Smooth muscle cell (in vitro differentiated cells): ENCODE results near the gene ZMAT3. TPM values are rescaled to one million over a fixed set of nuclear protein-coding genes. Genes with fewer than 3 reads are reported as not detected.
"Not testable (repeated sequence)": the region's sequence is repeated elsewhere in the genome, so short reads cannot be mapped to it uniquely, and the experiment has no call there.

ENCODE experiments used
- DNase-seq: peaks from one replicate; lab custom pipeline; 2025; ENCODE audit not compliant: unreplicated experiment; lab: John Stamatoyannopoulos, UW
- H2AFZ ChIP-seq: fragments of 200-600 bp; sonication (generic); 2 replicates; pipeline ENCODE4 v1.6.0; 2016; ENCODE audit warnings: antibody characterized with exemption, low read depth, mild to moderate bottlenecking
- H3F3A ChIP-seq: fragments of 200-600 bp; sonication (generic); 2 replicates; pipeline ENCODE4 v1.6.0; 2017; ENCODE audit warnings: antibody characterized with exemption, low read depth
- H3K27ac ChIP-seq: fragments of 200-600 bp; sonication (generic); 2 replicates; pipeline ENCODE4 v1.5.1; 2016; ENCODE audit warnings: low read depth, mild to moderate bottlenecking
- H3K27me3 ChIP-seq: fragments of 200-600 bp; sonication (generic); 2 replicates; pipeline ENCODE4 v1.6.1; 2016; ENCODE audit warnings: low read depth, mild to moderate bottlenecking
- H3K36me3 ChIP-seq: fragments of 200-600 bp; sonication (generic); 2 replicates; pipeline ENCODE4 v1.5.1; 2016; ENCODE audit warnings: low read depth
- H3K4me1 ChIP-seq: fragments of 200-600 bp; sonication (generic); 2 replicates; pipeline ENCODE4 v1.5.1; 2016; ENCODE audit warnings: low read depth
- H3K4me2 ChIP-seq: fragments of 200-600 bp; sonication (generic); 2 replicates; pipeline ENCODE4 v1.6.0; 2016; ENCODE audit warnings: mild to moderate bottlenecking
- H3K4me3 ChIP-seq: fragments of 200-600 bp; sonication (generic); 2 replicates; pipeline ENCODE4 v1.5.1; 2016; ENCODE audit warnings: mild to moderate bottlenecking
- H3K79me2 ChIP-seq: fragments of 200-600 bp; sonication (generic); 2 replicates; pipeline ENCODE4 v1.6.0; 2016; ENCODE audit warnings: low read depth, mild to moderate bottlenecking
- H3K9ac ChIP-seq: fragments of 200-600 bp; sonication (generic); 2 replicates; pipeline ENCODE4 v1.6.0; 2016; ENCODE audit warnings: low read depth
- H3K9me3 ChIP-seq: fragments of 200-600 bp; sonication (generic); replicated peaks from 2 replicates; pipeline ENCODE4 v1.5.1; 2016; ENCODE audit warnings: low read depth
- H4K20me1 ChIP-seq: fragments of 200-600 bp; sonication (generic); 2 replicates; pipeline ENCODE4 v1.6.0; 2016; ENCODE audit warnings: low read depth
- CTCF ChIP-seq: fragments of 200-600 bp; sonication (generic); IDR thresholded peaks from 2 replicates; pipeline ENCODE4 v1.5.1; 2017; ENCODE audit warnings: borderline replicate concordance, mild to moderate bottlenecking, antibody characterized with exemption; ENCODE audit not compliant: insufficient read depth, poor library complexity, severe bottlenecking
- WGBS: methylation state at CpG from one replicate; pipeline ENCODE4 v1.1.7; 2016; ENCODE audit warnings: low lambda C conversion rate; 5-methylcytosine and 5-hydroxymethylcytosine counted together
- polyA plus RNA-seq: library from polyadenylated mRNA; unstranded; fragments of >200 nt; fragmentation: Nextera tagmentation; extraction: Ambion mirVana; gene quantifications from 2 replicates; pipeline ENCODE4 v1.2.1, GENCODE V29; 2016
- total RNA-seq: library from RNA; depleted of rRNA; stranded (reverse); fragments of >200 nt; gene quantifications from 2 replicates; pipeline ENCODE4 v1.2.3, GENCODE V29; 2014

The ZMAT3 gene
- total and polyA plus RNA-seq, 2 experiments from 2014 or later = 34.8 to 54.4 TPM

DNA sequence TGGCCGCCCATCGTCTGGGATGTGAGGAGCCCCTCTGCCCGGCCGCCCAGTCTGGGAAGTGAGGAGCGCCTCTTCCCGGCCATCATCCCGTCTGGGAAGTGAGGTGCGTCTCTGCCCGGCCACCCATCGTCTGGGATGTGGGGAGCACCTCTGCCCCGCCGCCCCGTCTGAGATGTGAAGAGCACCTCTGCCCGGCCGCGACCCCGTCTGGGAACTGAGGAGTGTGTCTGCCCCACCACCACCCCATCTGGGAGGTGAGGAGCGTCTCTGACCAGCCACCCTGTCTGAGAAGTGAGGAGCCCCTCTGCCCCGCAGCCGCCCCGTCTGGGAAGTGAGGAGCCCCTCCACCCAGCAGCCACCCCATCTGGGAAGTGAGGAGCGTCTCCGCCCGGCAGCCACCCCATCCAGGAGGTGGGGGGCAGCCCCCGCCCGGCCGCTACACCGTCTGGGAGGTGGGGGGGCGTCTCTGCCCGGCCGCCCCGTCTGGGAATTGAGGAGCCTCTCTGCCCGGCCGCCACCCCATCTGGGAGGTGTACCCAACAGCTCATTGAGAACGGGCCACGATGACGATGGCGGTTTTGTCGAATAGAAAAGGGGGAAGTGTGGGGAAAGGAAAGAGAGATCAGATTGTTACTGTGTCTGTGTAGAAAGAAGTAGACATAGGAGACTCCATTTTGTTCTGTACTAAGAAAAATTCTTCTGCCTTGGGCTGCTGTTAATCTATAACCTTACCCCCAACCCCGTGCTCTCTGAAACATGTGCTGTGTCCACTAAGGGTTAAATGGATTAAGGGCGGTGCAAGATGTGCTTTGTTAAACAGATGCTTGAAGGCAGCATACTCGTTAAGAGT, 38.9 kb downstream of the ZMAT3 start:
- H3K4me3 ChIP-seq, H2AFZ ChIP-seq, H3K9ac ChIP-seq, H3K27me3 ChIP-seq, H3K36me3 ChIP-seq, H3K4me1 ChIP-seq, DNase-seq, H3K4me2 ChIP-seq, H3K27ac ChIP-seq, H3K9me3 ChIP-seq: not testable (repeated sequence)
- 91% methylated on average over 38 of the region's 42 CpGs for WGBS
- peaks cover 11% of the 10 kb centered on the region for H3F3A ChIP-seq
- H3K79me2 ChIP-seq = peaks cover 20% of the 10 kb centered on the region
- peaks cover 68% of the 10 kb centered on the region for H4K20me1 ChIP-seq

DNA sequence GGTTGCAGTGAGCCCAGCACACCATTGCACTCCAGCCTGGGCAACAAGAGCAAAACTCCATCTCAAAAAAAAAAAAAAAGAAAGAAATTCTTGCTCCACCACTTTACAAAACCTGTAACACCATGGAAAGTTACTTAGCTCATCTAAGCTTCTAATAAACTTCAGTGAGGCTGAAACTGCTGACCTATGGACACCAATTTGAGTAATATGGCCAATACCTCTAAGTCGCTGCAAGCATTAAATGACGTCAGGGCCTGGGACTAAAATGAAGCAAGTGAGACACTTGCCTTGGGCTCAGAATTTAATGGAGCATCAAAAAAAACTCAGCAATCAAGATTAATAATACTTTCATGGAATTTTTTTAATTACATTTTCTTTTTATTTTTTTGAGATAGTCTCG, 42.5 kb downstream of the ZMAT3 start:
- Histone ChIP-seq H4K20me1 (peaks cover 52% of the 10 kb centered on the region), H3K27ac (no peak overlapping the region), H3F3A (peaks cover 21% of the 10 kb centered on the region), H3K9me3 (no peaks in the 10 kb centered on the region), H3K79me2 (peaks cover 7% of the 10 kb centered on the region), H3K9ac (no peak overlapping the region), H3K36me3 (peaks cover 7% of the 10 kb centered on the region), H3K4me1 (peaks cover 15% of the 10 kb centered on the region), H3K4me2 (no peak overlapping the region), H2AFZ (no peak overlapping the region), H3K4me3 (no peak overlapping the region), H3K27me3 (no peaks in the 10 kb centered on the region)
- DNase-seq = no peak
- 92% methylated on average over 3 of the region's 3 CpGs for WGBS
- no peak for TF ChIP-seq CTCF

GRCh38 chr3:179028408-179028807, 43.2 kb downstream of the ZMAT3 start:
- Histone ChIP-seq H3K79me2 (peaks cover 7% of the 10 kb centered on the region), H3K27me3 (no peaks in the 10 kb centered on the region), H4K20me1 (peaks cover 45% of the 10 kb centered on the region), H3K36me3 (peaks cover 7% of the 10 kb centered on the region), H3K4me3 (no peak overlapping the region), H3K9me3 (no peaks in the 10 kb centered on the region), H3K4me2 (peak overlapping the region; percentile 55), H3K9ac (peak overlapping the region; percentile 15), H3K27ac (peak overlapping the region; percentile 89), H3K4me1 (peaks cover 15% of the 10 kb centered on the region), H3F3A (peaks cover 21% of the 10 kb centered on the region), H2AFZ (no peak overlapping the region)
- WGBS = 85% methylated on average over 1 of the region's 1 CpG
- DNase-seq = no peak
- TF ChIP-seq CTCF = no peak

DNA sequence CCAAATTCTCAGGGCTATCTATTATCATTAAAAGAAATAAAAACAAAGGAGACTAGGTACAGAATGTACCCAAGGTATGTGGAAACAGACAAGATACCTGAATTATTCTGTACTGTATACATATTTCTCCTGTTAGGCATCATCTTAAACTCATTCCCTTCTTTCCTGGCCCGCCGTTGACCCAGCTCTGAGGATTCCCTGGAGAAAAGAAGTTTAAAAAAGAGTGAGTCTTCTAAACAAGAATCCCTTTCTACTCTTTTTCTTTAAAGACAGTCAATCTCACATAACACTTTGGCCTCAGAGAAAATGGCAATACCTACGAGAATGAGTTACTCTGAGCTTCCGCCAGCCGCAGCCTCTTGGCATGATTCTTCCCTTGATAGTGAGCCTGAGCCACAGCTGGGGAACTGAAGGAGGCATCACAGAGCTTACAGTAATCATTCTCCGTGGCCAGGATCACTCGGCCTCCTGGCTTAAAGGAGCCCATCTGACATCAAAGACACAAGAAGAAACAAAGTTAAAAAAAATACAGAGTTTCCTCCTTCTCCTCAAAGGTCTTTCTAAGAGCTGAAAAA, 44.2 kb downstream of the ZMAT3 start:
- Histone ChIP-seq H3K4me1 (peaks cover 15% of the 10 kb centered on the region), H3K27ac (peak overlapping the region; percentile 89), H3K4me3 (no peak overlapping the region), H3K9ac (peak overlapping the region; percentile 4), H3K4me2 (peak overlapping the region; percentile 55), H4K20me1 (peaks cover 43% of the 10 kb centered on the region), H3K9me3 (no peaks in the 10 kb centered on the region), H2AFZ (no peak overlapping the region), H3K79me2 (peaks cover 7% of the 10 kb centered on the region), H3F3A (peaks cover 21% of the 10 kb centered on the region), H3K36me3 (peaks cover 7% of the 10 kb centered on the region), H3K27me3 (no peaks in the 10 kb centered on the region)
- no peak for TF ChIP-seq CTCF
- no peak for DNase-seq
- 45% methylated on average over 7 of the region's 7 CpGs for WGBS
